GM19240 (cell line): ENCODE measurements around the gene GATA3.

ENCODE experiments used
- DNase-seq: peaks from one replicate; pipeline ENCODE4 v3.0.0; 2011; ENCODE audit warnings: low spot score; ENCODE audit not compliant: insufficient read length

Gene GATA3

DNA sequence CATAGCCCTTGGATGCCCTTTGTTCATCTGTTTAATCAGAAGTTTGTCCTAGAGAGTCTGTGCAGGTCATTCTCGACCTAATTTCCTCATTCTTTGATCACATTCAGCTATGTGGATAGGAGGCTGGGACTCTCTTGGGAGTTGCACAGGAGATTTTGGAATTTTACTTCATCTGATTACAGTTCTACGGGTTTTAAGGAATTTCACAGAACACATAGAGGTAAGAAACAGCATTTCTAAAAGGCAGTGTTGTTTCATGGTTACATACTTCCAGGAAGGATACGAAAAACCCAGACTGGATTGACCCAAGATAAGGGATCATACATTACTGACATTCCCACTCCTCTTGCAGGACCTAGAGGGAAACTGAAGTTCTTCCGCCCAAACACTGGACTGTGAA is 45.9 kb downstream of the GATA3 start:
- no peak for DNase-seq

DNA sequence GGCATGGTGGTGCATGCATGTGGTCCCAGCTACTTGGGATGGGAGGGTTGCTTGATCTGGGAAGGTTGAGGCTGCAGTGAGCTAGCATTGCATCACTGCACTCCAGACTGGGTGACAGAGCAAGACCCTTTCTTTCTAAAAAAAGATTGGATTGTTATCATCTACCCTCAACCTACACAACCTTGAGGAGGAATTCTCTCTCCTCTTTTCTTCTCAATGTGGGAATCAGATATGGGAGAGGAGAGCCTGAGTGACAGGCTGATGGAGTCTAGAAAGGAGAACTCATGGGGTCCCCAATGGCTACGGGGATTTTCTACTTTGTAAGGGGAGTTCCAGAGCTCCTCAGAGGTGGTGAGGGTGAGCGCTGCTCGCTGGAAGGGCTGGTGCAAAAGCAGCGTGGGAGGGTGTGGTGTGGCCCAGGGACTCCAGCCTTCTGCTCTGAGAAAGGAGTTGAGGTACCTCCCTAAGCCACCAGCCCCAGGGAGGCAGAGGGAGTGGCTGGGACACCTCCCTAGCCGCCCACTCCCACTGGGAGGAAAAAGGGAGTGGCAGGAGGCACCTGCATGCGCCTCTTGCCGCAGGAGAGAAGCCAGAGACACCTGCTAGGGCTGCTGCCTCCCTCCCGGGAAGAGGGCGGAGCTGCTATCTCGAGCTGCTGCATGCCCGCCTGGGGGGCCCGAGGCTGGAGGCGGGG is 48.4 kb downstream of the GATA3 start:
- DNase-seq = no peak

DNA sequence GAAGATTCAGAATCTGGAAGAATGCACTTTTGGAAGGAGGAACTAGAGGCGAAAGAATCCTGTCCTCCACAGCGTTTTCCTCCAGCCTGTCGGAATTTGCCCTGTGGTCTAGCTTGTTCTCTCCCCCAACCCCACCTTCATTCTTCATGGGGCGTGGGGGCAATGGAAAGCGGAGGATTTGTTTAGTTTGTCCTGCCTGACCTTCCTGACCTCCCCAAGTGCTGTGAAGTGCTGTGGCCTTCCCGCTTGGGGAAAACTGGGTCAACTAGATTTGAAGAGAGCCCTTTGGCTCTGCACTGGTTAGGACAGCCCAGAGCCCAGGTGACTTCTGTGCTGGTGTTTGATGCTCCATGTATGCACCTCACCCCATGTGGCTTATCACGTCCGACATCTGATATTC is 49.1 kb downstream of the GATA3 start:
- DNase-seq = no peak

DNA sequence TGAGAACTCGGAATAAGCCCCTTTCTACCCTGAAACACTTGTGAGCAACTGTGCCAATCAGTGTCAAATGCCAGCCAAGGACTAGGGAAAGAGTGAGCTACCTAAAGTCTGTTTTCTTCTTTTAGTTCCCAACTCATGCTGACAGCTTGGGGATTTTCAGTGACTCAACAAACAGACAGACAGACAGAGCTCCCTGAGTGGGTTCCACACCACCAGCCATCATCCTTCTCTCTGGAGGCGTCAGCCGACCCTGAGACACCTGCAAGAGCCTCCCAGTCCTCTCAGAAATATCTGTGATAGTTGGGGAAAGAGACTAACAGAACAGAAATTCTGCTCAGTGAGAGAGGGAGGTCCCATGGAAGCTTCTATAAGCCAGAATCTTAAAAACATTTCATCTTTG is 49.5 kb downstream of the GATA3 start:
- no peak for DNase-seq

DNA sequence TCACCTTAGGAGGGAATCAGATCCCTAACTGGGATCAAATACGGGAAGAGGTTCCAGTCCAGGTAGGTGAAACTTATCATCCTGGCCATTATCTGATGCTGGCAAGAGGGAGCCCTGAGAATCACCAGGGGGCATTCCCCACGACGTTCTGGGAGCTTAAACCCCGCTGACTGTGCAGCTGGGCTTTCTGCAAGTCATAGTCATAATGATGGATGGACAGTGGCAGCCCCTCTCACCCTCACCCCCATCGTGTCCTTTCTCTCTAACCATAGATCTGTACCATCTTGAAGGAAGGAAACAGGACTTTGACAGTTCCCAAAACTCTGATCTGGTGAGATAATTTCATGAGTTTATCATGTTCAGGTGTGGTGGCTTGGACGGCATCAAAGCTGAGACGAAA is 50.2 kb downstream of the GATA3 start:
- no peak for DNase-seq

DNA sequence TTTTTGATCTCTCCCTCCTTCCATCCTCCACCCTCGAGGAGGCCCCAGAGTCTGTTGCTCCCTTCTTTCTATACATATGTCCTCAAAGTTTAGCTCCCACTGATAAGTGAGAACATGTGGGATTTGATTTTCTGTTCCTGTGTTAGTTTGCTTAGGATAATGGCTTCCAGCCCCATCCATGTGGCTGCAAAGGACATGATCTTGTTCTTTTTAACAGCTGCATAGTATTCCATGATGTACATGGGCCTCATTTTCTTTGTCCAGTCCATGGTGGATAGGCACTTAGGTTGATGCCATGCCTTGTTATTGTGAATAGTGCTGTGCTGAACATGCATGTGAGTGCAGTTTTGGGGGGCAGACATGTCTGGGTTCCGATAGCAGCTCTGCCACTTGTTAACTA is 51.4 kb downstream of the GATA3 start:
- no peak for DNase-seq

DNA sequence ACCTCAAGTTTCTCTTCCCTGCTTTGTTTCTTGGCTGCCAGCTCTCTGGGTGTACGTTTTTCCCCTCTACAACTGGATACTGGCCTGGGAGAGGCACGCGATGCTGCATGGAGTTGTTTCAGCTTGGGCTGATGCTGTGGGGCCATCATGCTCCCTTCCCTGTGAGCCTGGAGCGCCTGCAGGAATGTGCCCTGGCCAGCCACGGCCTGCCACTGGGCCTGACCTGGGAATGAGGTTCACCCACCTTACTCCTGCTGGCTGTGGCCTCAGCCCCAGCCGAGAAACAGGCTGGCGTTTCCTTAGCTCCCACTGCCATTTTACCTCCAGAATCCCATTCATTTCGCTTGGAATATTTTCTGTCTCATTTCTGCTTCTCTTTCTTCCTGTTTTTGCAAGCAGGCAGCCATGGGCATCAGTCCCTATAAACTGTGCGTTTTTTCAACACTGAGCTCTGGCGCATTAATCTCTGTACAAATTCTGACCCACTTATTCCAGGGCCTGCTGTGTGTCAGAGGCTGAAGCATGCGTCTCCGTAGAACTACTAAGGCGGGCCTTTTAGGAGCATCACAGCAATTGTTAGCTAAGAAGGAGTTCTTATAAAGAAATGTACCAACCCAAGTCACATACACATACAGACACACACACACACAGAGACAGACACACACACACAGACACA is 57.9 kb downstream of the GATA3 start:
- DNase-seq = no peak

DNA sequence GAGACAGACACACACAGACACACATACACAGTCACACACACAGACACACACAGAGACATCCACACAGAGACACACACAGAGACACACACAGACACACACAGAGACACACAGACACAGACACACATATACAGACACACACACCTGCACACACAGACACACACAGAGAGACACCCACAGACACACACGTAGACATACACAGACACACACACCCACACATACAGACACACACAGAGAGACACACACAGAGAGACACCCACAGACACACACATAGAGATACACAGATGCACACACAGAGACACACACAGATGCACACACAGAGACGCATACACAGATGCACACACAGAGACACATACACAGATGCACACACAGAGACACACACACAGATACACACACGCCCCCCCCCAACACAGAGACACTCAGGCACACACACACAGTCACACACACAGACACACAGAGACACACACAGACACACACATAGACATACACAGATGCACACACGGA is 58.5 kb downstream of the GATA3 start:
- no peak for DNase-seq

DNA sequence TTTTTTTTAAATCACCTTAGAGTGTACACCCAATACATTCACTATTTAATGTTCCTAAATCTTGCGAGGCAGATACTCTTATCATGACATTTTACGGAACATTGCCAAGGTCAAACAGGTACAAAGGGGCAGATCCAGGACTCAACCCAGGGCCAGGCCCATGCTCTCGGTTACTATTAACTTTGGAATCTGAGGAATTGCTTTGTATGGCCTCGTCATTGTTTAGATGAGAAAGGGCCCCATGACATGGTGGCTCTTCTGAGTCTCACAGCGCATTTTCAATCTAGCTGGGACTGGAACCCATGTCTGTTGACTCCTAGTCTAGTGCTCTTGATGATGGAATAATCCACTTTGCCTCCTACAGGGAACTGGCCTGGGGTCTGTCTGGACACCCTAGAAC is 59.1 kb downstream of the GATA3 start:
- no peak for DNase-seq

DNA sequence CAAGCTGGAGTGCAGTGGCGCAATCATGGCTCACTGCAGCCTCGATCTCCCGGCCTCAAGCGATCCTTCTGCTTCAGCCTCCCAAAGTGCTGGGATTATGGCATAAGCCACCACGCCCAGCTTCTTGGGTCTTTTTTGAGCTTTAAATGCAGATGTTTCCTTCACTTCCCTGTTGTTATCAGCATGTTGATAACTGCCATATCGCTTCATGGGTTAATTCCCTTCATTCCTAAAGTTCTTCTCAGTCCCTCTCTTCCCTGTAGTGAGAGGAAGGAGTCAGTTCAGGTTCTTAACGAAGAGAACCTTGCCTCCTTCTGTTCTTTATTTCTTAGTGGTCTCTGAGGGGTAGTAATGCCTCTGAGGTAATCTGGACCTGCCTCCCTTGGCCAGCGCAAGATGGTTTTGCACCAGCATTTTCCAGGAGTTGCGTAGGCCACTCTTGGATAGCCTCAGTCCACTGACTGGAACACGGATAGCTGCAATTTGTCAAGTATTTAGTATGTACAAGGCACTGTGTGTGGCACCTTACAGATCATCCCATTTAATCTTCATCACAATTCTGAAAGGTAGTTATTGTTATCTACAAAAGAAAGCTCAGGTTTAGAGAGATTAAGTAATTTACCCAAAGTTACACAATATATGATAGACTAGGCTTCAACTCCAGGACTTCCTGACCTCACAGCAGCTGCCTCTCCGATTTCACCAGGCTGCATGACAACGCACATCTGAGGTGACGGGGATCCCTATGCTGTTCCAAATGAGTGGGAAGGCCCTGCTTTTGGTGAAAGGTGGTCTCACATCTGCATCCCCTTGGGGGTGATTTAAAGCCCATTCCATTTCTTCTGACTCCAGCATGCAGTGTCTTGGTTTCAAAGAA is 60.5 kb downstream of the GATA3 start:
- no peak for DNase-seq

DNA sequence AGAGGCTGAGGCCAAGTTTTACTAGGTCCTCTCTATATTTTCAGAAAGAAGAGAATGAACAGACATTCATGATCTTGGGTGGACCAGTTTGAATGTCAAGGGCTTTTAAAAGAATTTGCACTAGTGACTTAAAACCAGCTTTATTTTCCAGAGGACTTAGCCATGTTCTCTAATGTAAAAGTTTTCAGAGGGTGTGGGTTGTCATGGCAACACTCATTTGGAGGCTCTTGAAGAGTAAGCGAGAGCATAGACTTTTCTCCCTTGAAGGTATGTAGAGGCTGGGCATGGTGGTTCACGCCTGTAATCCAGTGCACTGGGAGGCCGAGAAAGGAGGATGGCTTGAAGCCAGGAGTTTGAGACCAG is 61.1 kb downstream of the GATA3 start:
- DNase-seq = no peak

DNA sequence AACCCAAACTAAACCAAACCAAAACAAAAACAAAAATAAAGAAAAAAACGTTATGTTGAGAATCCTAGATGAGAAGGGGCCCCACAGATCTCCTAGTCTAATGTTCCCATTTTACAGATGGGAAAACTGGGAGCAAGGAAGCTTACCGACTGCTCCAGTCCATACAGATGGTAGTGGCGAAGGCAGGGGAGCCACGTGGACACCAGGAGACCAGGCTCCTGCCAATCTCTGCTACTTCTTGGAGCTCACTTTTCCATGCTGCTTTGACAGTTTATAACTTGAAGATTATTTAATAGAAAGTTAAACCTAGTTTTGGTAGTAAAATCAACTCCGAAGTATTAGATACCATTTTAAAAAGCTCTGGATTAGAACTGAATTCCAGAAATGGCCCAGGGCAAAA is 62.0 kb downstream of the GATA3 start:
- DNase-seq = no peak

DNA sequence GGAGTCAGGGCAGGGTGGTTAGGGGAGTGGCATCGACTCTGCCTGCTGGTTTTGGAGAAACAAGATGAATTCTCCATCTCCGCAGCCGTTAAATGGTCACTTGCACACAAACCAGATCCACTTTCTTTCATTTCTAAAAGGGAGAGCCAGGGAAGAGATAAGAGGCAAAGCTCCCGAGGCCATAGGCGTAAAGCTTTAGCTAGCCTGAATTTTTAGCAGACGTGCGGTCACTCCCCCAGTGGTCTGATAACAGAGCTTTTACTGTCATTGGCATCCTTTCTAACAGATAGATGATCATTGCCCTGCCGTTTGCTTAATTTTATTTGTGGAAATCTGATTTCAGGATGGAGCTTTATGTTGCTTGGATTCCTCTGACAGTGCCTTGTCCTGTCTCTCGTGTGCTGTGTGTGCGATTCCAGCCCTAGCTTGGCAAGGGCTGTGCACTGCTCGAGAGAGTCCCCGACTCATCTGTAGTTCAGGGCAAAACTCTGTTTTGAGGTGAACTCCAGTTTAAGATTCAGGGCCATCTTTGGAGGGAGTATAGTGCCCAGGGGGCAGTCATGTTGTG is 62.5 kb downstream of the GATA3 start:
- DNase-seq = no peak

DNA sequence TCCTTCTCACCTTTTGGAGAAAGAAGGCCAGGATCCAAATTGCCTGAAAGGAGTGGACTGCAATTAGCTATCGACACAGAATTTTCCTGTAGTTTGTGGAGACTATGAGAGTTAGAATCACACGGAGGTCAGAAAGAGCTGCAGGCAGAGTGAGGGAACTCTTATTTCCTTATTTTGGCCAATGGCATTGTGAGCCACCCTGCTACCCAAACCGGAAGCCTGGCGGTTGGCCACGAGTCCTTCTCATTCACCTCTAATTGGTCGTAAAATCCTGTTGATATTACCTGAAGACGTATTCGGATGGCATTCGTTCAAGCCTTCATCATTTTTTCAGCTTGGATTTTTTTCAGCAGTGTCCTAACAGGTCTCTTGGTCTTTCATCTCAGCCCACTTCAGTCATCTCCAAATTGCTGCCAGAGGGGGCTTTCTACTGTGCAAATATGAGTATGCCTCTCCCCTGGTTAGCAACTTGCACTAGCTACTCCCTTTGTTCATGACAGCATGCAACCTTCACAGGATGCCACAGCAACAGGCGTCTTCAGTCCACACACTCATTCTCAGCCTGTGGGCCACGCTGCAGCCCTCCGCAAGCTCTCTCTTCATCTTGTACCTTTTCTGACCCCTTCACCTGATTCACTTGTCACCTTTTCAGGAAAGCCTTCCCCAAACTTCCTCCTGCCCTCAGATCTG is 66.9 kb downstream of the GATA3 start:
- DNase-seq = no peak

DNA sequence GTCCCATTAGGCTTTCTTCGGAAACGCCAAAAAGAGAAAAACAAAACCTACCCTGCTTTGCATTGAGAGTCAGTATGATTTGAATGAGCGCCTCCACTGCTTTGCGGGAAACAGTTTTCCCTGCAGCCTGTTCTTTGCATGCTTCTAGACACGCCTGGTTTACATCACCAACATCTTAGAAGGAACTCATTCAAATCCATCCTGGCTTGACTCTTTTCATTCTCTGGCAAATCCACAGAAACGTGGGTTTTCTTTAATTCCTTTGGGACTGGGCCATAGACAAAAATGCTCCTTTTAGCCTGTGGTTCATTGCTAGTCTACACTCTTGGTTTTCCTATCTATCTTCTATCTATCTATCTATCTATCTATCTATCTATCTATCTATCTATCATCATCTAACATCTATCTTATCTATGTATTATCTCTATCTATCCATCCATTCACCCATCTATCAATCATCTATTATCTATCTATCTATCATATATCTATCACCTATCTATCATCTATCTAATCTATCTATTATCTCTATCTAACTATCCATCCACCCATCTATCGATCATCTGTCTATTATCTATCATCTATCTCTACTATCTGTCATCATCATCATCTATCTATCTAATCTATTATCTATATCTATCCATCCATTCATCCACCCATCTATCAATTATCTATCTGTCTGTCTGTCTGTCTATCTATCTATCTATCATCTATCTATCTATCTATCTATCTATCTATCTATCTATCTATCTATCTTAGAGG is 68.3 kb downstream of the GATA3 start:
- no peak for DNase-seq

DNA sequence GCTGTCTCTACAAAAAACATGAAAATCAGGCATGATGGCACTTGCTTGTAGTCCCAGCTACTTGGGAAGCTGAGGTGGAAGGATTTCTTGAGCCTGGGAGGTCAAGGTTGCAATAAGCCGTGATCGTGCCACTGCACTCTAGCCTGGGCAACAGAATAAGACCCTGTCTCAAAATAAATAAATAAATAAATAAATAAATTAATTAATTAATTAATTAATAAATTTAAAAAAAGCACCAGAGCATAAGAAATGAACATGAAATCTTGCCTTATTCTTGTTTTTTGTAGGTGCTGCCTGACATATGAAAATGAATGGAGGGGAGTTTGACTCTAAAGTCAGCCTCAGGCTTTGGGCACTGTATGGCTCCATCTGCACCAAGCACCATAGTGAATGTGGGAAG is 69.9 kb downstream of the GATA3 start:
- no peak for DNase-seq
